WTC11 (cell line): ENCODE measurements around the gene ABHD6. TPM values are rescaled to one million over a fixed set of nuclear protein-coding genes. Genes with fewer than 3 reads are reported as not detected.

ENCODE experiments used
- ATAC-seq: fragments of 200-7000 bp; cut with Tn5 transposase; 2 replicates; pipeline ENCODE4 v1.10.0; 2021; ENCODE audit warnings: mild to moderate bottlenecking, moderate library complexity
- CTCF ChIA-PET: fragments of 300-600 bp; sonication (Branson Sonifier 250); formaldehyde crosslinking; loops from one replicate; lab custom pipeline; 2021; ENCODE audit warnings: antibody characterized with exemption; lab: Charles Lee
- POLR2A ChIA-PET: fragments of 350-600 bp; sonication (Branson Sonifier 250); formaldehyde crosslinking; loops from one replicate; lab custom pipeline; 2021; ENCODE audit warnings: antibody characterized with exemption; lab: Charles Lee
- DNase-seq: peaks from one replicate; pipeline ENCODE4 v3.0.0; 2021; ENCODE audit warnings: low spot score
- H3K27ac Mint-ChIP-seq: 2 replicates; pipeline ENCODE4 v1.8.0; 2021; ENCODE audit warnings: mixed read lengths
- H3K27me3 Mint-ChIP-seq: 2 replicates; pipeline ENCODE4 v1.8.0; 2021; ENCODE audit warnings: low read depth, mild to moderate bottlenecking, moderate library complexity, mixed read lengths
- H3K36me3 Mint-ChIP-seq: 2 replicates; pipeline ENCODE4 v1.8.0; 2021; ENCODE audit warnings: mixed read lengths
- H3K4me1 Mint-ChIP-seq: 2 replicates; pipeline ENCODE4 v1.8.0; 2022; ENCODE audit warnings: mixed read lengths
- H3K4me3 Mint-ChIP-seq: 2 replicates; pipeline ENCODE4 v1.8.0; 2021; ENCODE audit warnings: mild to moderate bottlenecking, moderate library complexity, mixed read lengths
- H3K9me3 Mint-ChIP-seq: 2 replicates; pipeline ENCODE4 v1.8.0; 2021; ENCODE audit warnings: mixed read lengths
- ARID4B ChIP-seq: sonication (generic); formaldehyde crosslinking; IDR thresholded peaks from 2 replicates; pipeline ENCODE4 v1.8.0; 2023; ENCODE audit warnings: missing genetic modification reagents, mild to moderate bottlenecking, borderline replicate concordance
- GABPB1 ChIP-seq: sonication (generic); formaldehyde crosslinking; IDR thresholded peaks from 2 replicates; pipeline ENCODE4 v1.8.1; 2023; ENCODE audit warnings: mild to moderate bottlenecking, missing genetic modification reagents
- IRF1 ChIP-seq: sonication (generic); formaldehyde crosslinking; IDR thresholded peaks from 2 replicates; pipeline ENCODE4 v1.8.0; 2023; ENCODE audit warnings: missing genetic modification reagents
- MAX ChIP-seq: sonication (generic); formaldehyde crosslinking; IDR thresholded peaks from 2 replicates; pipeline ENCODE4 v1.8.0; 2022; ENCODE audit warnings: mild to moderate bottlenecking, missing genetic modification reagents
- NR1H2 ChIP-seq: sonication (generic); formaldehyde crosslinking; IDR thresholded peaks from 2 replicates; pipeline ENCODE4 v1.9.0; 2021; ENCODE audit warnings: mild to moderate bottlenecking, moderate library complexity, missing genetic modification reagents
- OVOL2 ChIP-seq: fragments of 250-450 bp; sonication (Bioruptor Pico); IDR thresholded peaks from 2 replicates; pipeline ENCODE4 v1.9.0; 2021; ENCODE audit warnings: mild to moderate bottlenecking, borderline replicate concordance
- ZNF281 ChIP-seq: sonication (generic); formaldehyde crosslinking; IDR thresholded peaks from 2 replicates; pipeline ENCODE4 v1.8.0; 2023; ENCODE audit warnings: mild to moderate bottlenecking, missing genetic modification reagents
- ZNF396 ChIP-seq: fragments of 250-450 bp; sonication (Bioruptor Pico); IDR thresholded peaks from 2 replicates; pipeline ENCODE4 v1.8.0; 2021; ENCODE audit warnings: mild to moderate bottlenecking, moderate library complexity, borderline replicate concordance
- ZNF423 ChIP-seq: fragments of 250-450 bp; sonication (Bioruptor Pico); IDR thresholded peaks from 2 replicates; pipeline ENCODE4 v2.1.2; 2022; ENCODE audit warnings: mild to moderate bottlenecking, moderate library complexity
- total RNA-seq: library from RNA; stranded (reverse); gene quantifications from 3 replicates; pipeline ENCODE4 v1.2.3, GENCODE V29; 2021
- TF ChIP-seq, protein P1 (sequence below): sonication (generic); formaldehyde crosslinking; IDR thresholded peaks from 2 replicates; pipeline ENCODE4 v1.8.1; 2022; ENCODE audit warnings: low read depth, mild to moderate bottlenecking, moderate library complexity, missing genetic modification reagents, borderline replicate concordance
- TF ChIP-seq, protein P2 (sequence below): sonication (generic); formaldehyde crosslinking; IDR thresholded peaks from 2 replicates; pipeline ENCODE4 v1.8.0; 2022; ENCODE audit warnings: mild to moderate bottlenecking, missing genetic modification reagents
- TF ChIP-seq, protein P3 (sequence below): sonication (generic); formaldehyde crosslinking; IDR thresholded peaks from 2 replicates; pipeline ENCODE4 v1.8.1; 2023; ENCODE audit warnings: mild to moderate bottlenecking, missing genetic modification reagents
- TF ChIP-seq, protein P4 (sequence below): sonication (generic); formaldehyde crosslinking; IDR thresholded peaks from 2 replicates; pipeline ENCODE4 v1.8.0; 2022; ENCODE audit warnings: missing genetic modification reagents
- TF ChIP-seq, protein P5 (sequence below): sonication (generic); formaldehyde crosslinking; IDR thresholded peaks from 2 replicates; pipeline ENCODE4 v1.8.1; 2022; ENCODE audit warnings: missing genetic modification reagents, borderline replicate concordance

Gene ABHD6
- total RNA-seq, 1 experiment from 2014 or later: 5.4 TPM

GRCh38 chr3:58197588-58197987 lies 40.0 kb upstream of the ABHD6 start (continued):
- no peak; the same call in 1 of the 2 replicates for TF ChIP-seq ARID4B (CRISPR knock-in tag)
- no peak for TF ChIP-seq ZNF396 (CRISPR knock-in tag)

DNA sequence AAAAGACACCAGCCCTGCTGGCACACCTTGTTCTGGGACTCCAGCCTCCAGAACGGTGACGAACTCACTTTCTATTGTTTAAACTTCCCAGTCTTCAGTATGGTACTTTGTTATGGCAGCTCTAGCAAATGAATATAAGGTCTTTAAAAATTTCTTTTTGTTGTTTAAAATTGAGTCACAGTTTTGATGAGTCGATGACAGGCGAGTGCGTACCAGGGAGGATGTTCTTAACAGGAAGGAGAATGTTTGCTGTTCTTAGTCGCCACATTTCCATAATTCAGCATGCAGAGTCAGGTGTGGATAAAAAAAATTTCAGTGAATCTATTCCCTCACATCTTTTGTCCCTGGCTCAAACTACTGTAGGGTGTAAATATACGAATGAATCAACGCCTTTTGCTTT lies 39.2 kb upstream of the ABHD6 start:
- H3K4me1 Mint-ChIP-seq: no peaks in the 10 kb centered on the region
- no peak for DNase-seq
- no peak overlapping the region for H3K4me3 Mint-ChIP-seq
- peaks cover 4% of the 10 kb centered on the region; the same call in 1 of the 2 replicates for H3K9me3 Mint-ChIP-seq
- TF ChIP-seq MAX (CRISPR knock-in tag): no peak
- TF ChIP-seq, protein P1, sequence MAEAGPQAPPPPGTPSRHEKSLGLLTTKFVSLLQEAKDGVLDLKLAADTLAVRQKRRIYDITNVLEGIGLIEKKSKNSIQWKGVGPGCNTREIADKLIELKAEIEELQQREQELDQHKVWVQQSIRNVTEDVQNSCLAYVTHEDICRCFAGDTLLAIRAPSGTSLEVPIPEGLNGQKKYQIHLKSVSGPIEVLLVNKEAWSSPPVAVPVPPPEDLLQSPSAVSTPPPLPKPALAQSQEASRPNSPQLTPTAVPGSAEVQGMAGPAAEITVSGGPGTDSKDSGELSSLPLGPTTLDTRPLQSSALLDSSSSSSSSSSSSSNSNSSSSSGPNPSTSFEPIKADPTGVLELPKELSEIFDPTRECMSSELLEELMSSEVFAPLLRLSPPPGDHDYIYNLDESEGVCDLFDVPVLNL (CRISPR knock-in tag): no peak
- TF ChIP-seq GABPB1: no peak
- H3K27me3 Mint-ChIP-seq: no peaks in the 10 kb centered on the region
- no peak for ATAC-seq
- CTCF ChIA-PET: interaction anchor here (2.7 kb wide), 1 partner anchor 11 kb away, joined by 15 read pairs; no protein-coding TSS in a partner anchor
- no peak overlapping the region for H3K27ac Mint-ChIP-seq
- H3K36me3 Mint-ChIP-seq: no peaks in the 10 kb centered on the region
- POLR2A ChIA-PET: no interaction called here

- no peaks in the 10 kb centered on the region for H3K27me3 Mint-ChIP-seq
- no peaks in the 10 kb centered on the region for H3K36me3 Mint-ChIP-seq
- no peak for ATAC-seq
- no peak overlapping the region for H3K27ac Mint-ChIP-seq
- no peaks in the 10 kb centered on the region for H3K4me1 Mint-ChIP-seq
- POLR2A ChIA-PET: no interaction called here
- H3K9me3 Mint-ChIP-seq: peaks cover 4% of the 10 kb centered on the region; the same call in 1 of the 2 replicates
- CTCF ChIA-PET: interaction anchor here (1.0 kb wide), 1 partner anchor 19 kb away, joined by 5 read pairs; no protein-coding TSS in a partner anchor
- DNase-seq: no peak
- H3K4me3 Mint-ChIP-seq: no peak overlapping the region
- TF ChIP-seq ZNF281 (CRISPR knock-in tag): no peak
- TF ChIP-seq, protein P2, sequence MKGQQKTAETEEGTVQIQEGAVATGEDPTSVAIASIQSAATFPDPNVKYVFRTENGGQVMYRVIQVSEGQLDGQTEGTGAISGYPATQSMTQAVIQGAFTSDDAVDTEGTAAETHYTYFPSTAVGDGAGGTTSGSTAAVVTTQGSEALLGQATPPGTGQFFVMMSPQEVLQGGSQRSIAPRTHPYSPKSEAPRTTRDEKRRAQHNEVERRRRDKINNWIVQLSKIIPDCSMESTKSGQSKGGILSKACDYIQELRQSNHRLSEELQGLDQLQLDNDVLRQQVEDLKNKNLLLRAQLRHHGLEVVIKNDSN (CRISPR knock-in tag): no peak
- no peak for TF ChIP-seq OVOL2
- TF ChIP-seq, protein P3, sequence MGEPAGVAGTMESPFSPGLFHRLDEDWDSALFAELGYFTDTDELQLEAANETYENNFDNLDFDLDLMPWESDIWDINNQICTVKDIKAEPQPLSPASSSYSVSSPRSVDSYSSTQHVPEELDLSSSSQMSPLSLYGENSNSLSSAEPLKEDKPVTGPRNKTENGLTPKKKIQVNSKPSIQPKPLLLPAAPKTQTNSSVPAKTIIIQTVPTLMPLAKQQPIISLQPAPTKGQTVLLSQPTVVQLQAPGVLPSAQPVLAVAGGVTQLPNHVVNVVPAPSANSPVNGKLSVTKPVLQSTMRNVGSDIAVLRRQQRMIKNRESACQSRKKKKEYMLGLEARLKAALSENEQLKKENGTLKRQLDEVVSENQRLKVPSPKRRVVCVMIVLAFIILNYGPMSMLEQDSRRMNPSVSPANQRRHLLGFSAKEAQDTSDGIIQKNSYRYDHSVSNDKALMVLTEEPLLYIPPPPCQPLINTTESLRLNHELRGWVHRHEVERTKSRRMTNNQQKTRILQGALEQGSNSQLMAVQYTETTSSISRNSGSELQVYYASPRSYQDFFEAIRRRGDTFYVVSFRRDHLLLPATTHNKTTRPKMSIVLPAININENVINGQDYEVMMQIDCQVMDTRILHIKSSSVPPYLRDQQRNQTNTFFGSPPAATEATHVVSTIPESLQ (CRISPR knock-in tag): no peak
- TF ChIP-seq ZNF423 (CRISPR knock-in tag): no peak
- TF ChIP-seq, protein P4, sequence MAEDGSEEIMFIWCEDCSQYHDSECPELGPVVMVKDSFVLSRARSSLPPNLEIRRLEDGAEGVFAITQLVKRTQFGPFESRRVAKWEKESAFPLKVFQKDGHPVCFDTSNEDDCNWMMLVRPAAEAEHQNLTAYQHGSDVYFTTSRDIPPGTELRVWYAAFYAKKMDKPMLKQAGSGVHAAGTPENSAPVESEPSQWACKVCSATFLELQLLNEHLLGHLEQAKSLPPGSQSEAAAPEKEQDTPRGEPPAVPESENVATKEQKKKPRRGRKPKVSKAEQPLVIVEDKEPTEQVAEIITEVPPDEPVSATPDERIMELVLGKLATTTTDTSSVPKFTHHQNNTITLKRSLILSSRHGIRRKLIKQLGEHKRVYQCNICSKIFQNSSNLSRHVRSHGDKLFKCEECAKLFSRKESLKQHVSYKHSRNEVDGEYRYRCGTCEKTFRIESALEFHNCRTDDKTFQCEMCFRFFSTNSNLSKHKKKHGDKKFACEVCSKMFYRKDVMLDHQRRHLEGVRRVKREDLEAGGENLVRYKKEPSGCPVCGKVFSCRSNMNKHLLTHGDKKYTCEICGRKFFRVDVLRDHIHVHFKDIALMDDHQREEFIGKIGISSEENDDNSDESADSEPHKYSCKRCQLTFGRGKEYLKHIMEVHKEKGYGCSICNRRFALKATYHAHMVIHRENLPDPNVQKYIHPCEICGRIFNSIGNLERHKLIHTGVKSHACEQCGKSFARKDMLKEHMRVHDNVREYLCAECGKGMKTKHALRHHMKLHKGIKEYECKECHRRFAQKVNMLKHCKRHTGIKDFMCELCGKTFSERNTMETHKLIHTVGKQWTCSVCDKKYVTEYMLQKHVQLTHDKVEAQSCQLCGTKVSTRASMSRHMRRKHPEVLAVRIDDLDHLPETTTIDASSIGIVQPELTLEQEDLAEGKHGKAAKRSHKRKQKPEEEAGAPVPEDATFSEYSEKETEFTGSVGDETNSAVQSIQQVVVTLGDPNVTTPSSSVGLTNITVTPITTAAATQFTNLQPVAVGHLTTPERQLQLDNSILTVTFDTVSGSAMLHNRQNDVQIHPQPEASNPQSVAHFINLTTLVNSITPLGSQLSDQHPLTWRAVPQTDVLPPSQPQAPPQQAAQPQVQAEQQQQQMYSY (CRISPR knock-in tag): no peak
- TF ChIP-seq, protein P5, sequence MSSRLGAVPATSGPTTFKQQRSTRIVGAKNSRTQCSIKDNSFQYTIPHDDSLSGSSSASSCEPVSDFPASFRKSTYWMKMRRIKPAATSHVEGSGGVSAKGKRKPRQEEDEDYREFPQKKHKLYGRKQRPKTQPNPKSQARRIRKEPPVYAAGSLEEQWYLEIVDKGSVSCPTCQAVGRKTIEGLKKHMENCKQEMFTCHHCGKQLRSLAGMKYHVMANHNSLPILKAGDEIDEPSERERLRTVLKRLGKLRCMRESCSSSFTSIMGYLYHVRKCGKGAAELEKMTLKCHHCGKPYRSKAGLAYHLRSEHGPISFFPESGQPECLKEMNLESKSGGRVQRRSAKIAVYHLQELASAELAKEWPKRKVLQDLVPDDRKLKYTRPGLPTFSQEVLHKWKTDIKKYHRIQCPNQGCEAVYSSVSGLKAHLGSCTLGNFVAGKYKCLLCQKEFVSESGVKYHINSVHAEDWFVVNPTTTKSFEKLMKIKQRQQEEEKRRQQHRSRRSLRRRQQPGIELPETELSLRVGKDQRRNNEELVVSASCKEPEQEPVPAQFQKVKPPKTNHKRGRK (CRISPR knock-in tag): no peak
- no peak for TF ChIP-seq IRF1
- TF ChIP-seq NR1H2 (CRISPR knock-in tag): no peak
Observed at GRCh38 chr3:58198804-58199203, 38.8 kb upstream of the ABHD6 start.
